HEK293 (cell line): ENCODE results near the gene ZNF831.

ENCODE experiments used
- REST ChIP-seq: fragments of 450-650 bp; formaldehyde crosslinking; IDR thresholded peaks from 2 replicates; pipeline ENCODE4 v1.5.1; 2016; ENCODE audit warnings: missing biosample characterization, missing genetic modification characterization
- ZBTB21 ChIP-seq: fragments of 450-650 bp; formaldehyde crosslinking; IDR thresholded peaks from 2 replicates; pipeline ENCODE4 v1.5.1; 2017; ENCODE audit warnings: missing biosample characterization, missing genetic modification characterization
- ZNF121 ChIP-seq: fragments of 450-650 bp; formaldehyde crosslinking; IDR thresholded peaks from 2 replicates; pipeline ENCODE4 v1.5.1; 2016; ENCODE audit warnings: missing biosample characterization, missing genetic modification characterization

- no peak for TF ChIP-seq REST (tag by site-specific recombination)
- TF ChIP-seq ZNF121, result no peak
- TF ChIP-seq ZBTB21 (tag by site-specific recombination), result no peak
These were observed 10.9 kb upstream of the ZNF831 start for GRCh38 chr20:59152559-59153354.
